ENCODE measurements around the gene ARHGEF16.

Gene ARHGEF16

DNA sequence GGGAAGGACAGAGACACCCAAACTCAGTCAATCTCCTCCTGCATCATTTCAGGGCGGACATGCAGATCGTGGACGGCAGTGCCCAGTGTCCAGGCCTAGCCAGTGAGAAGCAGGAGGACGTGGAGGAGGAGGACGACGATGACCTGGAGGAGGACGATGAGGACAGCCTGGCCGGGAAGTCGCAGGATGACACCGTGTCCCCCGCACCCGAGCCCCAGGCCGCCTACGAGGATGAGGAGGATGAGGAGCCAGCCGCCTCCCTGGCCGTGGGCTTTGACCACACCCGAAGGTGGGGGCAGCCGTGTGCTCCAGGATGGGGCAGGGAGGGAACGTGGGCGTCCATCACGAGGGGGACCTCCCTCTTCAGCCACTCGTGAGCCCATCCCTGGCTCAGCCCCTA, 23.6 kb upstream of the ARHGEF16 start:
- TF ChIP-seq, protein P1, sequence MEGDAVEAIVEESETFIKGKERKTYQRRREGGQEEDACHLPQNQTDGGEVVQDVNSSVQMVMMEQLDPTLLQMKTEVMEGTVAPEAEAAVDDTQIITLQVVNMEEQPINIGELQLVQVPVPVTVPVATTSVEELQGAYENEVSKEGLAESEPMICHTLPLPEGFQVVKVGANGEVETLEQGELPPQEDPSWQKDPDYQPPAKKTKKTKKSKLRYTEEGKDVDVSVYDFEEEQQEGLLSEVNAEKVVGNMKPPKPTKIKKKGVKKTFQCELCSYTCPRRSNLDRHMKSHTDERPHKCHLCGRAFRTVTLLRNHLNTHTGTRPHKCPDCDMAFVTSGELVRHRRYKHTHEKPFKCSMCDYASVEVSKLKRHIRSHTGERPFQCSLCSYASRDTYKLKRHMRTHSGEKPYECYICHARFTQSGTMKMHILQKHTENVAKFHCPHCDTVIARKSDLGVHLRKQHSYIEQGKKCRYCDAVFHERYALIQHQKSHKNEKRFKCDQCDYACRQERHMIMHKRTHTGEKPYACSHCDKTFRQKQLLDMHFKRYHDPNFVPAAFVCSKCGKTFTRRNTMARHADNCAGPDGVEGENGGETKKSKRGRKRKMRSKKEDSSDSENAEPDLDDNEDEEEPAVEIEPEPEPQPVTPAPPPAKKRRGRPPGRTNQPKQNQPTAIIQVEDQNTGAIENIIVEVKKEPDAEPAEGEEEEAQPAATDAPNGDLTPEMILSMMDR (IDR thresholded peaks at IDR 0.05; ENCODE audit: low read length): no peak
- no peak for TF ChIP-seq EZH2phosphoT487 (IDR thresholded peaks at IDR 0.05; ENCODE audit: low read length)
- TF ChIP-seq EZH2 (optimal IDR thresholded peaks at IDR 0.05; ENCODE audit: low read depth, low read length): no peak
- no peaks in the 10 kb centered on the region for H4K20me1 ChIP-seq (ENCODE audit: insufficient read depth, low read length)
- no peaks in the 10 kb centered on the region for H3K4me1 ChIP-seq (ENCODE audit: low read length)

DNA sequence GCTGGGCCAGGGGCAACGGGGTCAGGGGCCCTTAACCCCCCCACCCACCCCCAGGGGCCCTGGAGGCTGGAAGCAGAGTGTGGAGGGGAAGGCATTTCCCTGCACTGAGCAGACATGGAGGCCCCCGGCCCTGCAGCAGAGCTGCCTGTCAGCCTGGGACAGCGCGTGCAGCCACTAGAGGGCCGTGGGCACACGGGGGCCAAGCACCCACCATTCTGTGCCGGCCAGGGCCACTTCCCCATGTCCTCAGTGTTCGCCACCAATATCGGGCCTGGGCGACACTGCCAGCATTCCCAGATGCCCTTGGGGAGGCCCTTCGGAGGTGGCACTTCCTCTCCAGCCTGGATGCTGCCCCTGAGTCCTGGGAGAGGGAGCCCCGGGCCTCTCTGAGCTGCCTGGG, 23.2 kb upstream of the ARHGEF16 start:
- no peak for DNase-seq
- H3K27ac ChIP-seq (ENCODE audit: low read length): no peak overlapping the region
- no peak overlapping the region for H2AFZ ChIP-seq (ENCODE audit: low read length)

More for the DNA sequence above, 23.6 kb upstream of the ARHGEF16 start:
- Histone ChIP-seq H3K9me2 (replicated peaks; ENCODE audit: insufficient read depth, low read length) (no peaks in the 10 kb centered on the region), H3K9me3 (replicated peaks; ENCODE audit: insufficient read depth, low read length) (no peaks in the 10 kb centered on the region), H3K4me3 (ENCODE audit: low read length) (no peak overlapping the region), H3K4me2 (ENCODE audit: low read depth, low read length) (no peak overlapping the region), H2AFZ (ENCODE audit: low read length) (no peak overlapping the region), H3F3A (ENCODE audit: insufficient read depth, low read length) (no peaks in the 10 kb centered on the region), H3K27me3 (replicated peaks; ENCODE audit: insufficient read depth, low read length) (peaks cover 91% of the 10 kb centered on the region), H3K36me3 (replicated peaks; ENCODE audit: insufficient read depth, low read length) (no peaks in the 10 kb centered on the region), H3K27ac (ENCODE audit: low read length) (no peak overlapping the region), H3K9ac (ENCODE audit: low read length) (no peak overlapping the region), H3K79me2 (ENCODE audit: low read length) (no peaks in the 10 kb centered on the region)
- DNase-seq: no peak

DNA sequence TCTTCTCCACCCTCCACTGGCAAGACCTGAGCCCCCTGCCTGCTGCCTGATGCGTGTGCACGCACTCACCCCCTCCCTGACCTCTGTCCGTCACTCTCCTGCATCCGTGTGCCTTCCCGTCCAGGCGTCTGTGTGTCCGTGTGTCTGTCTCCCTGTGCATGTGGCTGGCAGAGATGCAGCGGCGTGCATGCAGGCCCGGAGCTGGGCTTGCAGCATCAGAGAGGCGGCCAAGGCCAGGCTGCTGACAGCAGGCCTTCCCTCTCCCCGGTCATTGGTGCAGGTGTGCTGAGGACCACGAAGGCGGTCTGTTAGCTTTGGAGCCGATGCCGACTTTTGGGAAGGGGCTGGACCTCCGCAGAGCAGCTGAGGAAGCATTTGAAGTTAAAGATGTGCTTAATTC, 22.8 kb upstream of the ARHGEF16 start:
- no peaks in the 10 kb centered on the region for H3K79me2 ChIP-seq (ENCODE audit: low read length)
- no peak overlapping the region for H3K9ac ChIP-seq (ENCODE audit: low read length)
- TF ChIP-seq, protein P1 (IDR thresholded peaks at IDR 0.05; ENCODE audit: low read length): no peak
- TF ChIP-seq EZH2phosphoT487 (IDR thresholded peaks at IDR 0.05; ENCODE audit: low read length): no peak
- no peak for TF ChIP-seq EZH2 (optimal IDR thresholded peaks at IDR 0.05; ENCODE audit: low read depth, low read length)
- no peaks in the 10 kb centered on the region for H3K4me1 ChIP-seq (ENCODE audit: low read length)
- no peak overlapping the region for H2AFZ ChIP-seq (ENCODE audit: low read length)
- H3K4me3 ChIP-seq (ENCODE audit: low read length): no peak overlapping the region
- H3K4me2 ChIP-seq (ENCODE audit: low read depth, low read length): no peak overlapping the region
- peaks cover 91% of the 10 kb centered on the region for H3K27me3 ChIP-seq (replicated peaks; ENCODE audit: insufficient read depth, low read length)
- H3K36me3 ChIP-seq (replicated peaks; ENCODE audit: insufficient read depth, low read length): no peaks in the 10 kb centered on the region
- no peaks in the 10 kb centered on the region for H3K9me2 ChIP-seq (replicated peaks; ENCODE audit: insufficient read depth, low read length)
- no peaks in the 10 kb centered on the region for H3F3A ChIP-seq (ENCODE audit: insufficient read depth, low read length)
- H3K27ac ChIP-seq (ENCODE audit: low read length): no peak overlapping the region
- H4K20me1 ChIP-seq (ENCODE audit: insufficient read depth, low read length): no peaks in the 10 kb centered on the region
- H3K9me3 ChIP-seq (replicated peaks; ENCODE audit: insufficient read depth, low read length): no peaks in the 10 kb centered on the region
- DNase-seq: no peak

More for the DNA sequence above, 23.2 kb upstream of the ARHGEF16 start:
- Histone ChIP-seq H4K20me1 (ENCODE audit: insufficient read depth, low read length) (no peaks in the 10 kb centered on the region), H3K4me1 (ENCODE audit: low read length) (no peaks in the 10 kb centered on the region), H3F3A (ENCODE audit: insufficient read depth, low read length) (no peaks in the 10 kb centered on the region), H3K9ac (ENCODE audit: low read length) (no peak overlapping the region), H3K27me3 (replicated peaks; ENCODE audit: insufficient read depth, low read length) (peaks cover 91% of the 10 kb centered on the region), H3K9me2 (replicated peaks; ENCODE audit: insufficient read depth, low read length) (no peaks in the 10 kb centered on the region), H3K4me3 (ENCODE audit: low read length) (no peak overlapping the region), H3K9me3 (replicated peaks; ENCODE audit: insufficient read depth, low read length) (no peaks in the 10 kb centered on the region), H3K36me3 (replicated peaks; ENCODE audit: insufficient read depth, low read length) (no peaks in the 10 kb centered on the region), H3K79me2 (ENCODE audit: low read length) (no peaks in the 10 kb centered on the region), H3K4me2 (ENCODE audit: low read depth, low read length) (no peak overlapping the region)
- TF ChIP-seq EZH2phosphoT487 (IDR thresholded peaks at IDR 0.05; ENCODE audit: low read length): no peak
- TF ChIP-seq, protein P1 (IDR thresholded peaks at IDR 0.05; ENCODE audit: low read length): no peak
- TF ChIP-seq EZH2 (optimal IDR thresholded peaks at IDR 0.05; ENCODE audit: low read depth, low read length): no peak
